Measurements from ENCODE around the gene TMEM186.

The TMEM186 gene

DNA sequence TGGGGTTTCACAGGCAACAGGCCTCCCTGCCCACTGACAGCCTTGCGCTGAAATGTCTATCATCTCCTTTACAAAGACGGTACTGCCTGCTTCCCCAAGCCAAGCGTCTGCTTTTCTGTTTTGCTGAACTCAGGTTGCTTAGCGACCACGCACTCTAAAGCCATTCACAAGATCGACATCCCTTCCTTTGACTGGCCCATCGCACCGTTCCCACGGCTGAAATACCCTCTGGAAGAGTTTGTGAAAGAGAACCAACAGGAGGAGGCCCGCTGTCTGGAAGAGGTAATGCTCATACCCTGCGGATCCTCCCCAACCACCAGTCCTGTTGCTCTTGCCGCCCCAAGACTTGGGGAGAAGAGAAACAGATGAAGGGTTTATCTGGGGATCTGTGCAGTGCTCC lies 28.7 kb downstream of the TMEM186 start:
- H3K9ac ChIP-seq (ENCODE audit: low read length), result no peak overlapping the region
- H3K4me2 ChIP-seq (ENCODE audit: low read length), result no peak overlapping the region
- no peaks in the 10 kb centered on the region for H3K36me3 ChIP-seq (replicated peaks; ENCODE audit: low read depth, low read length)
- no peak overlapping the region for H2AFZ ChIP-seq (ENCODE audit: low read depth, low read length)
- H3K4me3 ChIP-seq (ENCODE audit: low read length), result no peak overlapping the region
- no peaks in the 10 kb centered on the region for H4K20me1 ChIP-seq (ENCODE audit: insufficient read depth, low read length)
- no peaks in the 10 kb centered on the region for H3K79me2 ChIP-seq (ENCODE audit: low read length)
- H3K4me1 ChIP-seq (ENCODE audit: low read length), result no peaks in the 10 kb centered on the region
- no peak for TF ChIP-seq EZH2phosphoT487 (IDR thresholded peaks at IDR 0.05; ENCODE audit: low read depth)
- TF ChIP-seq, protein P1, sequence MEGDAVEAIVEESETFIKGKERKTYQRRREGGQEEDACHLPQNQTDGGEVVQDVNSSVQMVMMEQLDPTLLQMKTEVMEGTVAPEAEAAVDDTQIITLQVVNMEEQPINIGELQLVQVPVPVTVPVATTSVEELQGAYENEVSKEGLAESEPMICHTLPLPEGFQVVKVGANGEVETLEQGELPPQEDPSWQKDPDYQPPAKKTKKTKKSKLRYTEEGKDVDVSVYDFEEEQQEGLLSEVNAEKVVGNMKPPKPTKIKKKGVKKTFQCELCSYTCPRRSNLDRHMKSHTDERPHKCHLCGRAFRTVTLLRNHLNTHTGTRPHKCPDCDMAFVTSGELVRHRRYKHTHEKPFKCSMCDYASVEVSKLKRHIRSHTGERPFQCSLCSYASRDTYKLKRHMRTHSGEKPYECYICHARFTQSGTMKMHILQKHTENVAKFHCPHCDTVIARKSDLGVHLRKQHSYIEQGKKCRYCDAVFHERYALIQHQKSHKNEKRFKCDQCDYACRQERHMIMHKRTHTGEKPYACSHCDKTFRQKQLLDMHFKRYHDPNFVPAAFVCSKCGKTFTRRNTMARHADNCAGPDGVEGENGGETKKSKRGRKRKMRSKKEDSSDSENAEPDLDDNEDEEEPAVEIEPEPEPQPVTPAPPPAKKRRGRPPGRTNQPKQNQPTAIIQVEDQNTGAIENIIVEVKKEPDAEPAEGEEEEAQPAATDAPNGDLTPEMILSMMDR (IDR thresholded peaks at IDR 0.05; ENCODE audit: low read depth, low read length), result no peak
- no peak overlapping the region for H3K27ac ChIP-seq (ENCODE audit: low read length)
- no peaks in the 10 kb centered on the region for H3K27me3 ChIP-seq (ENCODE audit: low read depth, low read length)
- no peaks in the 10 kb centered on the region for H3K9me3 ChIP-seq (ENCODE audit: insufficient read depth, low read length)

DNA sequence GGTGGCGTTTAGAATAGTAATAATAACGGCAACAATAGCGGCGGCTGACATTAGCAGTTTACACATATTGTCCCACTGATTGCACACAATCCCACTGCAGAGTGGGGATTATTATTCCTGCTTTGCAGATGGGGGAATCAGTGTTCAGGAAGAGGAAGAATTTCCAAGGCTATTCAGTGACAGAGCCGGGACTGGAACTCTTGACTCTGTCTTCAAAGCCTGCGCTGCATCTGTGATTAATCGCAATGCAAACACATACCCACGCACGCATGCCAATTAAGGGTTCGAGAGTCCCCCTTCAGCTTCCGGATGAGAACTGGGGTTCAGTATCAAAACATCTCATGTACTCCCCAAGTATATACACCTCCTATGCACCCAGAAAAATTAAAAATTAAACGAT lies 29.2 kb downstream of the TMEM186 start:
- Histone ChIP-seq H4K20me1 (ENCODE audit: insufficient read depth, low read length) (no peaks in the 10 kb centered on the region), H3K27me3 (ENCODE audit: low read depth, low read length) (no peaks in the 10 kb centered on the region), H3K4me1 (ENCODE audit: low read length) (no peaks in the 10 kb centered on the region)

DNA sequence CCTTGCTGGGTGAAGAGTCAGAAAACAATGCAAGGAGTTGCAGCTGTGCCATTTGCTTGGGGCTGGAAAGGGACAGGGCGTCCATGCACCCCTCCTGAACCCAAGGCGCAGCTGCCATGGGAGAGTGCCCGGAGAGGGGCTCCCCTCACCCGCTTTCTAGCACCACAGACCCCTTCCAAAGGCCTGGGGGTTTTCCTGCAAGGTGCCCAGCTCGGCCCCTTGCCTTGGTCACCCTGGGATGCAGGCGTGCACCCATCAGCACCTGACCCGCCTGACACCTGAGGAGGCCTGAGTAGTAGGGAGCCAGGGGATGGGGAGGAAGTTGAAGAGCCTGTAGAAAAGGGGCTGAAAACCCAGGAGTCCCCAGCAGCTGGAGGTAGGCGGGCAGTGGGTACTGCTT lies 30.3 kb downstream of the TMEM186 start:
- Histone ChIP-seq H3K79me2 (ENCODE audit: low read length) (no peaks in the 10 kb centered on the region), H3K27ac (ENCODE audit: low read length) (no peak overlapping the region), H3K27me3 (ENCODE audit: low read depth, low read length) (no peaks in the 10 kb centered on the region), H3K9me3 (ENCODE audit: insufficient read depth, low read length) (no peaks in the 10 kb centered on the region), H3K4me2 (ENCODE audit: low read length) (no peak overlapping the region), H3K36me3 (replicated peaks; ENCODE audit: low read depth, low read length) (no peaks in the 10 kb centered on the region), H3K4me3 (ENCODE audit: low read length) (no peak overlapping the region), H2AFZ (ENCODE audit: low read depth, low read length) (no peak overlapping the region), H4K20me1 (ENCODE audit: insufficient read depth, low read length) (no peaks in the 10 kb centered on the region), H3K4me1 (ENCODE audit: low read length) (no peaks in the 10 kb centered on the region), H3K9ac (ENCODE audit: low read length) (no peak overlapping the region)
- TF ChIP-seq EZH2phosphoT487 (IDR thresholded peaks at IDR 0.05; ENCODE audit: low read depth), result no peak
- TF ChIP-seq, protein P1 (IDR thresholded peaks at IDR 0.05; ENCODE audit: low read depth, low read length), result no peak

More for the DNA sequence above, 29.2 kb downstream of the TMEM186 start:
- no peaks in the 10 kb centered on the region for H3K79me2 ChIP-seq (ENCODE audit: low read length)
- TF ChIP-seq, protein P1 (IDR thresholded peaks at IDR 0.05; ENCODE audit: low read depth, low read length), result no peak
- no peak for TF ChIP-seq EZH2phosphoT487 (IDR thresholded peaks at IDR 0.05; ENCODE audit: low read depth)
- no peak overlapping the region for H2AFZ ChIP-seq (ENCODE audit: low read depth, low read length)
- no peaks in the 10 kb centered on the region for H3K36me3 ChIP-seq (replicated peaks; ENCODE audit: low read depth, low read length)
- H3K4me3 ChIP-seq (ENCODE audit: low read length), result no peak overlapping the region
- H3K9me3 ChIP-seq (ENCODE audit: insufficient read depth, low read length), result no peaks in the 10 kb centered on the region
- no peak overlapping the region for H3K9ac ChIP-seq (ENCODE audit: low read length)
- H3K4me2 ChIP-seq (ENCODE audit: low read length), result no peak overlapping the region
- no peak overlapping the region for H3K27ac ChIP-seq (ENCODE audit: low read length)

DNA sequence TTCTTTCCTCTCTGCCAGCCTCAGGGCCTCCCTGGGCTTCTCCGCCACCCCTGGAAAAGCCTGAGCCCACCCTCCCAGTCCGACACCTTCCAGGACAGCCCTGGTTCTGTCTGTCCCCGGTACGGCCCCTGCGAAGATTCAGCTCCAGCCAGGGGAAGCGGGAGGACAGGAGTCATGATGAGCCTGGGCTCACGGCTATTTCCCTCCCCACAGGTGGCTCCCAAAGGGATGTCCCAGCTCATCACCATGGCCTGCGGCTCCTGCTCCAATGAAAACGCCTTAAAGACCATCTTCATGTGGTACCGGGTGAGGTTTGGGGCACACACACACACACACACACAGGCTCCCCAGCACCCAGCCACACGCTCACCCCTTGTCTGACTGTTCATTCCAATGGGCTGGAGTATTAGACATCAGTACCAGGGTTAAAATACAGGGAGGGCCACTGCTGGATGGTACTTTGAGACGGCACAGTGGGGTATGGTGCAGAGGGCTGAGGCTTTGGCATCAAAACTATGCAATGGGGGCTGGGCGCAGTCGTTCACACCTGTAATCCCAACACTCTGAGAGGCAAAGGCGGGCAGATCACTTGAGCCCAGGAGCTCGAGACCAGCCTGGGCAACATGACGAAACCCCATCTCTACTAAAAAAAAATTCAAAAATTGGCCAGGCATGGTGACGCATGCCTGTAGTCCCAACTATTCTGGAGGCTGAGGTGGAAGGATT lies 32.8 kb downstream of the TMEM186 start:
- TF ChIP-seq EZH2phosphoT487 (IDR thresholded peaks at IDR 0.05; ENCODE audit: low read depth), result no peak
- TF ChIP-seq, protein P1 (IDR thresholded peaks at IDR 0.05; ENCODE audit: low read depth, low read length), result no peak
- no peaks in the 10 kb centered on the region for H3K4me1 ChIP-seq (ENCODE audit: low read length)
- H3K79me2 ChIP-seq (ENCODE audit: low read length), result no peaks in the 10 kb centered on the region
- H3K9ac ChIP-seq (ENCODE audit: low read length), result no peak overlapping the region
- no peaks in the 10 kb centered on the region for H3K27me3 ChIP-seq (ENCODE audit: low read depth, low read length)
- H3K9me3 ChIP-seq (ENCODE audit: insufficient read depth, low read length), result no peaks in the 10 kb centered on the region
- H3K4me2 ChIP-seq (ENCODE audit: low read length), result no peak overlapping the region
- H2AFZ ChIP-seq (ENCODE audit: low read depth, low read length), result no peak overlapping the region
- no peak overlapping the region for H3K27ac ChIP-seq (ENCODE audit: low read length)
- no peaks in the 10 kb centered on the region for H3K36me3 ChIP-seq (replicated peaks; ENCODE audit: low read depth, low read length)
- H3K4me3 ChIP-seq (ENCODE audit: low read length), result no peak overlapping the region
- H4K20me1 ChIP-seq (ENCODE audit: insufficient read depth, low read length), result no peaks in the 10 kb centered on the region
